DND-41 (cell line): ENCODE results near the gene FBXW8.

Source experiments
- ATAC-seq: fragments of 200-7000 bp; cut with Tn5 transposase; 3 replicates; pipeline ENCODE4 v1.9.1; 2021; ENCODE audit warnings: low read depth; ENCODE audit not compliant: insufficient read depth
- DNase-seq: peaks from one replicate; pipeline ENCODE4 v3.0.0-alpha.2; 2020
- H2AFZ ChIP-seq: 2 replicates; pipeline ENCODE4 v1.6.0; 2012; ENCODE audit warnings: low read depth, low read length
- H3K27ac ChIP-seq: 2 replicates; pipeline ENCODE4 v1.5.1; 2012; ENCODE audit warnings: low read length, inconsistent platforms
- H3K27me3 ChIP-seq: fragments of 200-600 bp; sonication (generic); 2 replicates; pipeline ENCODE4 v1.6.0; 2012; ENCODE audit warnings: low read length, mild to moderate bottlenecking, inconsistent platforms; ENCODE audit not compliant: insufficient read depth, poor library complexity
- H3K36me3 ChIP-seq: 2 replicates; pipeline ENCODE4 v1.5.1; 2012; ENCODE audit warnings: low read length, inconsistent platforms; ENCODE audit not compliant: insufficient read depth
- H3K4me1 ChIP-seq: 2 replicates; pipeline ENCODE4 v1.5.1; 2012; ENCODE audit warnings: mild to moderate bottlenecking, low read length; ENCODE audit not compliant: insufficient read depth
- H3K4me2 ChIP-seq: 2 replicates; pipeline ENCODE4 v1.6.0; 2012; ENCODE audit warnings: mild to moderate bottlenecking, moderate library complexity, low read length, inconsistent platforms; ENCODE audit not compliant: insufficient read depth
- H3K4me3 ChIP-seq, 2 experiments: fragments of 200-600 bp in 1 of 2; shearing (Covaris generic) in 1 of 2; 2 replicates each; pipeline ENCODE4 v1.5.1; 2012 to 2016; ENCODE audit warnings: inconsistent platforms in 2 of 2, low read length in 2 of 2, mild to moderate bottlenecking in 2 of 2, low read depth in 1 of 2, moderate library complexity in 1 of 2
- H3K79me2 ChIP-seq: 2 replicates; pipeline ENCODE4 v1.6.0; 2012; ENCODE audit warnings: low read length, inconsistent platforms; ENCODE audit not compliant: insufficient read depth
- H3K9ac ChIP-seq: 2 replicates; pipeline ENCODE4 v1.6.0; 2012; ENCODE audit warnings: low read depth, mild to moderate bottlenecking, inconsistent platforms, low read length, moderate library complexity
- H3K9me3 ChIP-seq: 2 replicates; pipeline ENCODE4 v1.5.1; 2012; ENCODE audit warnings: low read length, moderate library complexity, mild to moderate bottlenecking, inconsistent platforms; ENCODE audit not compliant: insufficient read depth, severe bottlenecking
- H4K20me1 ChIP-seq: 2 replicates; pipeline ENCODE4 v1.6.0; 2012; ENCODE audit warnings: low read length; ENCODE audit not compliant: insufficient read depth
- EZH2 ChIP-seq: IDR thresholded peaks from 3 replicates; pipeline ENCODE4 v1.6.1; 2012; ENCODE audit warnings: borderline replicate concordance, low read depth, mild to moderate bottlenecking, moderate library complexity, low read length, inconsistent platforms; ENCODE audit not compliant: severe bottlenecking
- TF ChIP-seq, protein P1 (sequence below): IDR thresholded peaks from 2 replicates; pipeline ENCODE4 v1.5.1; 2012; ENCODE audit warnings: borderline replicate concordance, low read length, moderate library complexity, mild to moderate bottlenecking; ENCODE audit not compliant: poor library complexity, severe bottlenecking; ENCODE audit errors: extremely low read depth

Gene FBXW8

DNA sequence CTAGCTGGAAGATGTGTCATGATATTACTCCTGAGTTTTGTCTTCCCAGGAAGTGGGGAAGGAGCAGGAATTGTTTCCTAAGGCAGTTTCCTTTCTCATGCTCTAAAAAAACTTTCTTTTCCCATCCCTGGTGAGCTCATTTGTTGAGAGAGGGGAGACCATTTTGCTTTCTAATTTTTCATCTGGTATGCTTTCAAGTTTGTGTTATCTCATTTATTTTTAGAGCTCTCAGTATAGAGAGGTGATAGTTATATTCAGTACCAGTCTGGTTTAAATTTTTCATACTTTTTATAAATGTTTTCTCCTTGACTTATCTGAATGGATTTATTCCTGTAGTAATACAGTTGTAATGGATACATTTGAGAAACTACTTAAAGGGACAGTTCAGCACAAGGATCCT is 79.6 kb downstream of the FBXW8 start:
- TF ChIP-seq, protein P1, sequence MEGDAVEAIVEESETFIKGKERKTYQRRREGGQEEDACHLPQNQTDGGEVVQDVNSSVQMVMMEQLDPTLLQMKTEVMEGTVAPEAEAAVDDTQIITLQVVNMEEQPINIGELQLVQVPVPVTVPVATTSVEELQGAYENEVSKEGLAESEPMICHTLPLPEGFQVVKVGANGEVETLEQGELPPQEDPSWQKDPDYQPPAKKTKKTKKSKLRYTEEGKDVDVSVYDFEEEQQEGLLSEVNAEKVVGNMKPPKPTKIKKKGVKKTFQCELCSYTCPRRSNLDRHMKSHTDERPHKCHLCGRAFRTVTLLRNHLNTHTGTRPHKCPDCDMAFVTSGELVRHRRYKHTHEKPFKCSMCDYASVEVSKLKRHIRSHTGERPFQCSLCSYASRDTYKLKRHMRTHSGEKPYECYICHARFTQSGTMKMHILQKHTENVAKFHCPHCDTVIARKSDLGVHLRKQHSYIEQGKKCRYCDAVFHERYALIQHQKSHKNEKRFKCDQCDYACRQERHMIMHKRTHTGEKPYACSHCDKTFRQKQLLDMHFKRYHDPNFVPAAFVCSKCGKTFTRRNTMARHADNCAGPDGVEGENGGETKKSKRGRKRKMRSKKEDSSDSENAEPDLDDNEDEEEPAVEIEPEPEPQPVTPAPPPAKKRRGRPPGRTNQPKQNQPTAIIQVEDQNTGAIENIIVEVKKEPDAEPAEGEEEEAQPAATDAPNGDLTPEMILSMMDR = no peak
- no peak for TF ChIP-seq EZH2
- no peak for ATAC-seq
- H3K36me3 ChIP-seq = peaks cover 15% of the 10 kb centered on the region; the same call in 1 of the 2 replicates

DNA sequence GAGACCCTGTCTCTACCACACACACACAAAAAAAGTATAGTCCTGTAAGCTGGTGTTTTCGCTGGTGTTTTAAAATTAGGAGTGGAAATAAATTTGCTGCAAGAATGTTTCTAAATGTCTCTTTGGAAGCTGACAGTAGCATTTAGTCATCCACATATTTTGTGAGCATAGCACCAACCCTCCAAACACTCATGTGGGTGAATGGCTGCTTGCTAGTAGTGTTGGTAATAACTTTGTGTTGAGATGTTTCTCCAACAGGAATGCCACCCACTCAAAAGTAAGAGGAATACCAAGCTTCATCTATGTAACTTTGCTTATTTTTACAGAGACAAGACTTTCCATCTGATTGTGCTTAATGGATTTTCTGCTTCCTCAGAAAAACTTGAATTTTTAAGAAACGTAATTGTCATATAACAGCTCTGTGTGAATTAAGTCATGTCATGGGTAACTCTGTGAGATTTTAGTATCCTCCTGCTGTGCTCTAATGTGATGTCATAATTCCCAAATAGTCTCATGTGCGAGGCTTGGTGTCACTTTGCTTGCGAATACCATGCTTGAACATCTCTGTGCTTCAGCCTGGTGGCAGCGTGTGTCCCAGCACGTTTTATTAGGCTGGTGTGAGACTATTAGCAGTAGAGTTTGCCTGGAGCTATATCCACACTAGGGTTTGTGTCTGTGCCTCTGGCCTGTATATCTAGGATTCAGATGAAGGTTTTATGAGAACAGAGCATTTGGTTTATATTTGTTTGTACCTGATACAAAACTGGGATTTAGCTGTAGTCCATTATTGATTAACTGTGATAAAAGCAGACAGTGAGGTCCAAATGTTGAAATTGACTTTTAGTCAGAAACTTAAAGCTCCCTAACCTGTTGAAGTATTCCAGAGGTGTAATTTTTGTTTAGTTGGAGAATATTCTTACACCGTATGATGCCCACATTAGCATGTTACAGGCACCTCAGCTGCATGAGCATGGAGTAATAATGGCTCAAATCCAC is 80.5 kb downstream of the FBXW8 start:
- Histone ChIP-seq H3K27ac (no peak overlapping the region), H4K20me1 (no peaks in the 10 kb centered on the region), H3K79me2 (no peaks in the 10 kb centered on the region), H3K9ac (no peak overlapping the region), H3K27me3 (no peaks in the 10 kb centered on the region), H3K4me1 (no peaks in the 10 kb centered on the region), H3K9me3 (no peaks in the 10 kb centered on the region), H3K4me2 (no peak overlapping the region), H3K4me3 (no peak overlapping the region), H2AFZ (no peak overlapping the region), H3K36me3 (peaks cover 15% of the 10 kb centered on the region; the same call in 1 of the 2 replicates)
- ATAC-seq = no peak
- TF ChIP-seq EZH2 = no peak
- no peak for DNase-seq

More for the DNA sequence above, 79.6 kb downstream of the FBXW8 start:
- H3K9ac ChIP-seq = no peak overlapping the region
- H3K79me2 ChIP-seq = no peaks in the 10 kb centered on the region
- no peak overlapping the region for H3K4me2 ChIP-seq
- no peak overlapping the region for H3K27ac ChIP-seq
- H2AFZ ChIP-seq = no peak overlapping the region
- H4K20me1 ChIP-seq = no peaks in the 10 kb centered on the region
- H3K4me3 ChIP-seq = no peak overlapping the region
- no peaks in the 10 kb centered on the region for H3K4me1 ChIP-seq
- H3K9me3 ChIP-seq = no peaks in the 10 kb centered on the region
- DNase-seq = no peak
- no peaks in the 10 kb centered on the region for H3K27me3 ChIP-seq

DNA sequence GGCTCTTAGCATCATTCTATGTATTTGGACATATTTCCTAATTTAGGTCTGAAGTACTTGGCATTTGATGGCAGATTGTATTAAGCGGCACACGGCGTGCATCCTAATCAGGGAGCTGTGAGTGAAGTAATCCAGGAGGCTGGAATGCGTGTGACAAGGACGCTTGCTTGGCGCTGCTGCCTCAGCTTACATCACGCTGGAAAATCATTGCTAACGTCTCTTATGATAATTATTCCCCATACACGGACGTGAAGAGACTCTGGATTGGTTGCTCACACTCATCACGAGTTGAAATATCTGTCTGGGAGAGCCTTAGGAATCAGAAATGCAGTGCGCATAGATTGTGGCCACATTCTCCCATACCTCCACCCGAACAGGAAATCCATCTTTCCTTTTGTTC is 85.3 kb downstream of the FBXW8 start:
- peaks cover 4% of the 10 kb centered on the region for H3K36me3 ChIP-seq
- no peaks in the 10 kb centered on the region for H3K79me2 ChIP-seq
- H3K27ac ChIP-seq = no peak overlapping the region

More for the DNA sequence above, 85.3 kb downstream of the FBXW8 start:
- Histone ChIP-seq H2AFZ (no peak overlapping the region), H3K9ac (no peak overlapping the region), H4K20me1 (no peaks in the 10 kb centered on the region), H3K4me2 (no peak overlapping the region), H3K27me3 (no peaks in the 10 kb centered on the region), H3K9me3 (no peaks in the 10 kb centered on the region), H3K4me1 (no peaks in the 10 kb centered on the region), H3K4me3 (no peak overlapping the region)
- ATAC-seq (no peak), DNase-seq (no peak)
- TF ChIP-seq EZH2 = no peak
- TF ChIP-seq, protein P1 = no peak
